DLD1 (cell line): ENCODE data around the gene CLNK.

Source experiments
- in situ Hi-C: cut with HindIII; loops from 2 replicates; pipeline ENCODE4 v1.10.0; 2017; ENCODE audit warnings: low sequenced_read_pairs

The CLNK gene

GRCh38 chr4:10460313-10461047 is 224.1 kb downstream of the CLNK start:
- in situ Hi-C loops = no loop called here

GRCh38 chr4:10459305-10459704 is 225.3 kb downstream of the CLNK start:
- in situ Hi-C loops = no loop called here

- in situ Hi-C loops = no loop called here
Measured at GRCh38 chr4:10458177-10458576, 226.4 kb downstream of the CLNK start.

GRCh38 chr4:10457255-10457801 is 227.2 kb downstream of the CLNK start, which contains the start of gene ZNF518B:
Gene ZNF518B (minus strand): TSS chr4:10457426. CDS start chr4:10446328, 11,098 bp downstream.
- in situ Hi-C loops = no loop called here

GRCh38 chr4:10456595-10457254 is 227.8 kb downstream of the CLNK start:
- in situ Hi-C loops = no loop called here

- in situ Hi-C loops = no loop called here
Measured at GRCh38 chr4:10456260-10456594, 228.3 kb downstream of the CLNK start.

GRCh38 chr4:10455133-10455532 is 229.4 kb downstream of the CLNK start:
- in situ Hi-C loops = no loop called here

GRCh38 chr4:10454726-10455125 is 229.8 kb downstream of the CLNK start:
- in situ Hi-C loops = no loop called here

GRCh38 chr4:10454121-10454520 is 230.4 kb downstream of the CLNK start:
- in situ Hi-C loops = no loop called here

GRCh38 chr4:10448991-10449390 is 235.6 kb downstream of the CLNK start:
- in situ Hi-C loops = no loop called here

GRCh38 chr4:10442976-10443375 is 241.6 kb downstream of the CLNK start:
- in situ Hi-C loops = no loop called here

- in situ Hi-C loops = no loop called here
Measured at GRCh38 chr4:10441512-10441911, 243.1 kb downstream of the CLNK start.

GRCh38 chr4:10438924-10439323 is 245.6 kb downstream of the CLNK start:
- in situ Hi-C loops = no loop called here

GRCh38 chr4:10437735-10438134 is 246.8 kb downstream of the CLNK start:
- in situ Hi-C loops = no loop called here
